BJ (cell line): Measurements from ENCODE around the gene NXNL1. TPM values are rescaled to one million over a fixed set of nuclear protein-coding genes. Genes with fewer than 3 reads are reported as not detected.
"Not testable (repeated sequence)": the region's sequence is repeated elsewhere in the genome, so short reads cannot be mapped to it uniquely, and the experiment has no call there.

Source experiments
- CTCF ChIA-PET: fragments of 350-600 bp; formaldehyde crosslinking; extraction: SDS; loops from one replicate; lab custom pipeline; 2021; ENCODE audit warnings: antibody characterized with exemption, inconsistent platforms; lab: Yijun Ruan, JAX
- POLR2A ChIA-PET: fragments of 300-600 bp; sonication (Branson Sonifier 250); formaldehyde crosslinking; extraction: SDS; loops from one replicate; lab custom pipeline; 2021; ENCODE audit warnings: antibody characterized with exemption; lab: Charles Lee
- DNase-seq: peaks from one replicate; pipeline ENCODE4 v3.0.0-alpha.2; 2011; ENCODE audit warnings: low read depth
- H3K27me3 ChIP-seq: 2 replicates; pipeline ENCODE4 v1.6.0; 2011; ENCODE audit warnings: low read length; ENCODE audit not compliant: control insufficient read depth, insufficient read depth
- H3K36me3 ChIP-seq: 2 replicates; pipeline ENCODE4 v1.5.1; 2011; ENCODE audit warnings: low read length; ENCODE audit not compliant: control insufficient read depth, insufficient read depth
- H3K4me3 ChIP-seq: 2 replicates; pipeline ENCODE4 v1.5.1; 2011; ENCODE audit warnings: low read depth, mild to moderate bottlenecking, control low read depth, low read length
- polyA plus RNA-seq: library from polyadenylated mRNA; depleted of rRNA; stranded (reverse); fragments of >200 nt; gene quantifications from 2 replicates; pipeline ENCODE4 v1.2.3, GENCODE V29; 2011
- TF ChIP-seq, protein P1 (sequence below): IDR thresholded peaks from 2 replicates; pipeline ENCODE4 v1.5.1; 2011; ENCODE audit warnings: low read depth, mild to moderate bottlenecking, control low read depth, inconsistent platforms, low read length, moderate library complexity; ENCODE audit not compliant: insufficient read depth

NXNL1 gene
- polyA plus RNA-seq, 1 experiment: not detected

DNA sequence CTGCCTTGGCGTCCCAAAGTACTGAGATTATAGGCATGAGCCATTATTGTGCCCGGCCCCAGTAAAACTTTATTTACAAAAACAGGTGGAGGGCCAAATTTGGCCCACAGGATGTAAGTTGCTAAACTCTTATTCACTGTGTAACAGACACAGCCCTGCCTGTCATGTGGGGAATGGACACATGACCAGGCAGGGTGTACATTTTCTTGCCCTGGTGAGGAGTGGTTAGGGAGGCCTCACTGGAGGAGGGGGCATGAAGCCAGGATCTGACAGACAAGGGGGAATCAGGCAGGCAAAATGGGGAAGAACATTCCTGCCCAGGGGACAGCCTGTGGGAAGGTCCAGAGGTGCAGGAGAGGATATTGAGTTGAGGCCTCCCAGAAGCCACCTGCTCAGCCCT, 43.3 kb upstream of the NXNL1 start:
- ChIA-PET POLR2A (no interaction called here), CTCF (no interaction called here)
- H3K4me3 ChIP-seq: no peak overlapping the region
- TF ChIP-seq, protein P1, sequence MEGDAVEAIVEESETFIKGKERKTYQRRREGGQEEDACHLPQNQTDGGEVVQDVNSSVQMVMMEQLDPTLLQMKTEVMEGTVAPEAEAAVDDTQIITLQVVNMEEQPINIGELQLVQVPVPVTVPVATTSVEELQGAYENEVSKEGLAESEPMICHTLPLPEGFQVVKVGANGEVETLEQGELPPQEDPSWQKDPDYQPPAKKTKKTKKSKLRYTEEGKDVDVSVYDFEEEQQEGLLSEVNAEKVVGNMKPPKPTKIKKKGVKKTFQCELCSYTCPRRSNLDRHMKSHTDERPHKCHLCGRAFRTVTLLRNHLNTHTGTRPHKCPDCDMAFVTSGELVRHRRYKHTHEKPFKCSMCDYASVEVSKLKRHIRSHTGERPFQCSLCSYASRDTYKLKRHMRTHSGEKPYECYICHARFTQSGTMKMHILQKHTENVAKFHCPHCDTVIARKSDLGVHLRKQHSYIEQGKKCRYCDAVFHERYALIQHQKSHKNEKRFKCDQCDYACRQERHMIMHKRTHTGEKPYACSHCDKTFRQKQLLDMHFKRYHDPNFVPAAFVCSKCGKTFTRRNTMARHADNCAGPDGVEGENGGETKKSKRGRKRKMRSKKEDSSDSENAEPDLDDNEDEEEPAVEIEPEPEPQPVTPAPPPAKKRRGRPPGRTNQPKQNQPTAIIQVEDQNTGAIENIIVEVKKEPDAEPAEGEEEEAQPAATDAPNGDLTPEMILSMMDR: no peak
- no peak for DNase-seq
- H3K36me3 ChIP-seq: peaks cover 24% of the 10 kb centered on the region
- H3K27me3 ChIP-seq: no peaks in the 10 kb centered on the region

DNA sequence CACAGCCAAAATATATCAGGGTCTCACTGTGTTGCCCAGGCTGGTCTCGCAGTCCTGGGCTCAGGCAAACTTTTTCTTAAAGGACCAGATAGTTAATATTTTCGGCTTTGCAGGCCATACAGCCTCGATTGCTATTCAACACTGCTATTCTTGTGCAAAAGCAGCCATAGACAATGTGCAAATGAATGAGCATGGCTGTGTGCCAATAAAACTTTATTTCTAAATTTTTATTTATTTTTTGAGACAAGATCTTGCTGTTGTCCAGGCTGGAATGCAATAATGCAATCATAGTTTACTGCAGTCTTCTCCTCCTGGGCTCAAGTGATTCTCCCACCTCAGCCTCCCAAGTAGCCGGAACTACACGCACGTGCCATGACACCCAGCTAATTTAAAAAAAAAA, 42.5 kb upstream of the NXNL1 start:
- ChIA-PET POLR2A (no interaction called here), CTCF (no interaction called here)
- H3K36me3 ChIP-seq: peaks cover 24% of the 10 kb centered on the region
- H3K27me3 ChIP-seq: no peaks in the 10 kb centered on the region
- TF ChIP-seq, protein P1: no peak
- no peak for DNase-seq
- H3K4me3 ChIP-seq: no peak overlapping the region

DNA sequence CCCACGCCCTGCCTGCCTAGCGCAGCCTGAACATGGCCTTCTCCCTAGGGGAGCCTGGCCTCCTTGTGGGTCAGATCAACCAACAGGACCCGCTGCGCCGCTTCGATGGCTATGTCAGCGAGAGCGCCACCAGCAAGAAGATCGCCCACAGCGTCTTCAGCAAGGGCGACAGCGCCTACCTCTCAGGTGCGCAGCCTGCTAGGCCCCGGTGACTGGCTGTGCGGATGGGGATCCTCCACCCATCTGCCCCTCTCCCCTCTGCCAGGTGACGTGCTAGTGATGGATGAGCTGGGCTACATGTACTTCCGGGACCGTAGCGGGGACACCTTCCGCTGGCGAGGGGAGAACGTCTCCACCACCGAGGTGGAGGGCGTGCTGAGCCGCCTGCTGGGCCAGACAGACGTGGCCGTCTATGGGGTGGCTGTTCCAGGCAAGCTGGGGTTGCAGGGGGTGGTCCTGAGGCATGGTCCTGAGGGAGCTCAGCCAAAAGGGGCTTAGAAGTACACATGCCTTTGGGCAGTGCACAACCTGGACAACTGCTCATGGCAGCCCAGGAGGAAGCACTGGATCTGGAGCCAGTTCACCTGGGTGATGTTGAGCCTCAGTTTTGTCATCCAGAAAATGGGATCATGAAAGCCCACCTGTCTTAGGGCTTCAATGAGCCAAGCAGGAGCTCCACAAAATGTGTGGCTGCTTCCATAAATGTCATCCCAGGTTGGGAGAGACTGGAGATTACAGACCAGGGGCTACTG, 39.9 kb upstream of the NXNL1 start:
- POLR2A ChIA-PET: no interaction called here
- peaks cover 20% of the 10 kb centered on the region for H3K36me3 ChIP-seq
- no peaks in the 10 kb centered on the region for H3K27me3 ChIP-seq
- no peak overlapping the region for H3K4me3 ChIP-seq
- DNase-seq: no peak
- TF ChIP-seq, protein P1: no peak
- CTCF ChIA-PET: interaction anchor here (1.2 to 1.5 kb wide), 2 partner anchors 13 to 25 kb away, joined by 3 read pairs; no protein-coding TSS in a partner anchor

DNA sequence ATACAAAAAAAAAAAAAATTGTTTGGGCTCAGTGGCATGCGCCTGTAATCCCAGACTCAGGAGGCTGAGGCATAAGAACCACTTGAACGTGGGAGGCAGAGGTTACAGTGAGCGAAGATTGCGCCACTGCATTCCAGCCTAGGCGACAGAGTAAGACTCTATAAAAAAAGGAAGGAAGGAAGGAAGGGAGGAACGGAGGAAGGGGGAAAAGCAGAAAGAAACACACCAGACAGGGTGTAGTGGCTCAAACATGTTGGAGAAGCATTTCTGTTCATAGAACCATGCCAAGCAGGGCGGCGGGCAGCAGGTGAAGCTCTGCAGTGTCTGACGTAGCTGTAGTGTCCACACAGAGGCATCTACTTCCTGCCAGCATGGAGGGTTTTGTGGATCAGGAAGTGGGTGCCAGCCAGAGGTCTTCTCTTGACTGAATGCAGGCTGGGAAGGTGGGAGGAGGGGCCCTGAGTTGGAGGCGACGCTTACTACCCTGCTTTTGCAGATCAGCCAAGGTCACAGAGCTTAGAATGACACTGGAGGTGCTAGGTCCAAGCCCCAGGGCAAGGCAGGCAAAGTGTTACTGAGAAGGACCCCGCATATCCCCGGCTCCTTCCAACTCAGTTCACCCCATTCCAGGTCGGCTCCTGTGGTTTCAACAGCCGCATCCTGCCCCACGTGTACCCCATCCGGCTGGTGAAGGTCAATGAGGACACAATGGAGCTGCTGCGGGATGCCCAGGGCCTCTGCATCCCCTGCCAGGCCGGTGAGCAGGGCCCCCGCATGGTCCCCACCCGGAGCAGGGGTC, 39.1 kb upstream of the NXNL1 start:
- TF ChIP-seq, protein P1: no peak
- ChIA-PET POLR2A (no interaction called here), CTCF (interaction anchor here (0.6 to 1.4 kb wide), 3 partner anchors 25 to 267 kb away, joined by 3 read pairs; no protein-coding TSS in a partner anchor)
- Histone ChIP-seq H3K27me3 (no peaks in the 10 kb centered on the region), H3K4me3 (no peak overlapping the region), H3K36me3 (peaks cover 16% of the 10 kb centered on the region)
- peak; percentile 30 for DNase-seq

DNA sequence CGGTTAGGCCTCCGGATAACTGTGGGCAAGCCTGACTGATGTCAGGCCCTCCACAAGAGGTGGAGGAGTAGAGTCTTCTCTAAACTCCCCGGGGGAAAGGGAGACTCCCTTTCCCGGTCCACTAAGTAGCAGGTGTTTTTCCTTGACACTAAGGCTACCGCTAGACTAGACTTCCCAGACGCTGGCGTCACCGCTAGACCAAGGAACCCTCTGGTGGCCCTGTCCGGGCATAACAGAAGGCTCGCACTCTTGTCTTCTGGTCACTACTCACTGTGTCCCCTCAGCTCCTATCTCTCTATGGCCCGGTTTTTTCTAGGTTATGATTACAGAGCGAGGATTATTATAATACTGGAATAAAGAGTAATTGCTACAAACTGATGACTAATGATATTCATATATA, 38.3 kb upstream of the NXNL1 start:
- CTCF ChIA-PET: interaction anchor here (1.4 kb wide), 1 partner anchor 268 kb away, joined by 3 read pairs; no protein-coding TSS in a partner anchor
- POLR2A ChIA-PET, H3K4me3 ChIP-seq: not testable (repeated sequence)

More for the DNA sequence above, 38.3 kb upstream of the NXNL1 start:
- not testable (repeated sequence) for H3K27me3 ChIP-seq, DNase-seq
- H3K36me3 ChIP-seq: peaks cover 12% of the 10 kb centered on the region
